HEK293 (cell line): Measurements from ENCODE around the gene EFCAB11.

Experiments used
- CTCF ChIA-PET: fragments of 350-600 bp; formaldehyde crosslinking; extraction: SDS; loops from one replicate; lab custom pipeline; 2021; ENCODE audit warnings: antibody characterized with exemption; lab: Yijun Ruan, JAX
- POLR2A ChIA-PET: fragments of 300-600 bp; formaldehyde crosslinking; extraction: SDS; loops from one replicate; lab custom pipeline; 2020; ENCODE audit warnings: antibody characterized with exemption, inconsistent platforms; lab: Yijun Ruan, JAX
- H3K27ac ChIP-seq: fragments of 200-500 bp; sonication (Bioruptor generic); 2 replicates; pipeline ENCODE4 v1.5.1; 2014; ENCODE audit warnings: low read depth, low read length, control low read depth, inconsistent platforms; ENCODE audit errors: extremely low read depth
- H3K36me3 ChIP-seq, 2 experiments: fragments of 200-500 bp in 1 of 2; sonication (Bioruptor generic) in 1 of 2; 1 replicate in 1 of 2; 2 replicates in 1 of 2; pipeline ENCODE4 v1.5.1; 2014 to 2017; ENCODE audit warnings: inconsistent platforms in 2 of 2, low read length in 2 of 2; ENCODE audit not compliant: control insufficient read depth in 2 of 2, insufficient read depth in 1 of 2
- H3K4me1 ChIP-seq: fragments of 200-500 bp; sonication (Bioruptor generic); 2 replicates; pipeline ENCODE4 v1.5.1; 2014; ENCODE audit warnings: mild to moderate bottlenecking, low read length, inconsistent platforms; ENCODE audit not compliant: control insufficient read depth, insufficient read depth
- H3K4me3 ChIP-seq: 2 replicates; pipeline ENCODE4 v1.5.1; 2011; ENCODE audit warnings: low read depth, mild to moderate bottlenecking, control low read depth, low read length, moderate library complexity
- H3K9me3 ChIP-seq: fragments of 200-500 bp; sonication (Bioruptor generic); 2 replicates; pipeline ENCODE4 v1.5.1; 2014; ENCODE audit warnings: low read depth, low read length, inconsistent platforms; ENCODE audit not compliant: control insufficient read depth, insufficient read depth
- MYNN ChIP-seq: fragments of 450-650 bp; formaldehyde crosslinking; IDR thresholded peaks from 2 replicates; pipeline ENCODE4 v1.5.1; 2016; ENCODE audit warnings: missing biosample characterization, missing genetic modification characterization, borderline replicate concordance
- PRDM2 ChIP-seq: fragments of 450-650 bp; formaldehyde crosslinking; IDR thresholded peaks from 2 replicates; pipeline ENCODE4 v1.5.1; 2016; ENCODE audit warnings: missing biosample characterization, missing genetic modification characterization, borderline replicate concordance
- REST ChIP-seq: fragments of 450-650 bp; formaldehyde crosslinking; IDR thresholded peaks from 2 replicates; pipeline ENCODE4 v1.5.1; 2016; ENCODE audit warnings: missing biosample characterization, missing genetic modification characterization
- WT1 ChIP-seq: fragments of 450-650 bp; formaldehyde crosslinking; IDR thresholded peaks from 2 replicates; pipeline ENCODE4 v1.5.1; 2016; ENCODE audit warnings: missing biosample characterization, missing genetic modification characterization
- YY2 ChIP-seq: fragments of 450-650 bp; formaldehyde crosslinking; IDR thresholded peaks from 2 replicates; pipeline ENCODE4 v1.5.1; 2016; ENCODE audit warnings: missing biosample characterization, missing genetic modification characterization
- ZFHX2 ChIP-seq: fragments of 450-650 bp; formaldehyde crosslinking; conservative IDR thresholded peaks from 2 replicates; pipeline ENCODE4 v1.5.1; 2016; ENCODE audit warnings: missing biosample characterization, missing genetic modification characterization
- ZNF10 ChIP-seq: fragments of 450-650 bp; formaldehyde crosslinking; IDR thresholded peaks from 2 replicates; pipeline ENCODE4 v1.5.1; 2017; ENCODE audit warnings: missing biosample characterization, missing genetic modification characterization
- ZNF223 ChIP-seq: fragments of 450-650 bp; formaldehyde crosslinking; IDR thresholded peaks from 2 replicates; pipeline ENCODE4 v1.5.1; 2016; ENCODE audit warnings: missing biosample characterization, missing genetic modification characterization
- ZNF544 ChIP-seq: fragments of 450-650 bp; formaldehyde crosslinking; IDR thresholded peaks from 2 replicates; pipeline ENCODE4 v1.5.0; 2017; ENCODE audit warnings: missing biosample characterization, missing genetic modification characterization
- ZNF654 ChIP-seq: fragments of 450-650 bp; formaldehyde crosslinking; IDR thresholded peaks from 2 replicates; pipeline ENCODE4 v1.5.1; 2016; ENCODE audit warnings: low read depth, missing biosample characterization, missing genetic modification characterization
- ZNF777 ChIP-seq: fragments of 450-650 bp; formaldehyde crosslinking; IDR thresholded peaks from 2 replicates; pipeline ENCODE4 v1.5.1; 2017; ENCODE audit warnings: missing biosample characterization, missing genetic modification characterization, borderline replicate concordance
- ZSCAN16 ChIP-seq: fragments of 450-650 bp; formaldehyde crosslinking; IDR thresholded peaks from 2 replicates; pipeline ENCODE4 v1.5.1; 2016; ENCODE audit warnings: missing biosample characterization, missing genetic modification characterization
- TF ChIP-seq, protein P1 (sequence below): fragments of 450-650 bp; formaldehyde crosslinking; IDR thresholded peaks from 2 replicates; pipeline ENCODE4 v1.5.1; 2017; ENCODE audit warnings: missing biosample characterization, missing genetic modification characterization

The EFCAB11 gene

GRCh38 chr14:89855961-89856656, 98.4 kb downstream of the EFCAB11 start:
- Histone ChIP-seq H3K4me3 (no peak overlapping the region), H3K27ac (no peak overlapping the region; the same call in 1 of the 2 replicates), H3K4me1 (peaks cover 18% of the 10 kb centered on the region), H3K9me3 (no peaks in the 10 kb centered on the region), H3K36me3 (no peaks in the 10 kb centered on the region)
- ChIA-PET POLR2A (no interaction called here), CTCF (no interaction called here)
- TF ChIP-seq ZNF223 (tag by site-specific recombination) (no peak), ZFHX2 (peak; percentile 50)

DNA sequence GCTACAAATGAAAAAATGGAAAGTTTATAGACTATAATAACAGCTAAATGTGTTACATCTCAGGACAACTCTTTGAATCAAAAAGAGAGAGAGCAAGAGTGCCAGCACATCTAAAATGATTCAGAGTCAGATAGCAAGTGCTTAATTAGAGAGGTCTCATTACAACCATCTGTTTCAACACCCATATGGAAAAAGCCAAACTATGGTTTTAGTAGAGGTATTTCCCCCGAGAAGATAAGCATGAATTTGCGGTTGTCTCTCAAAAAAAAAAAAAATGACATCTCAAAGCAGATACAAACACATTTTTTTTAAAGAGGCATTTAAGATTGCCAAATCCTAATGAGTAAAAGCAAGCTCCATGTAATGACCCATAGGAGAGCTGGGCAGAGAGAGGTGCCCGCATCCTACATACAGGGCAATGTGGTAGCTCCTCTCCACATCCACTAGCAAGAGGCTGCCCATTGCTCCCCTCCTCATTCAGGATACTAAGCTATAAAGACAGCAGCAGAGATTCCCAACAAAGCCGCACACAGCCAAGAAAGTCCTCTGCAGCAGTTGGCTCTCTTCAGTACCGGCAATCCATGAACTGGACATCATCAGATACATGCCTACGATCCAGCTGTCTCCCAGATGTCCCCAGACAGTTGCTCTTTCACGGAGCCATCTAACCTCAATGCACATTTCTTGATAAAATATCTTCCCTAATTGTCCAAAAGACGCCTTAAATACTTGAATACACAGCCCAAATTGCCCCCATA, 100.4 kb downstream of the EFCAB11 start:
- Histone ChIP-seq H3K36me3 (no peaks in the 10 kb centered on the region), H3K9me3 (no peaks in the 10 kb centered on the region), H3K4me1 (peaks cover 21% of the 10 kb centered on the region), H3K4me3 (no peak overlapping the region), H3K27ac (no peak overlapping the region)
- CTCF ChIA-PET = interaction anchor here (0.6 kb wide), 1 partner anchor 38 kb away, joined by 4 read pairs; no protein-coding TSS in a partner anchor
- POLR2A ChIA-PET = no interaction called here
- TF ChIP-seq ZNF10 (no peak), PRDM2 (tag by site-specific recombination) (no peak), ZNF654 (tag by site-specific recombination) (no peak), YY2 (tag by site-specific recombination) (no peak), MYNN (tag by site-specific recombination) (no peak), ZNF544 (no peak), ZNF777 (tag by site-specific recombination) (no peak), WT1 (no peak), ZSCAN16 (tag by site-specific recombination) (no peak), REST (tag by site-specific recombination) (no peak)
- TF ChIP-seq, protein P1, sequence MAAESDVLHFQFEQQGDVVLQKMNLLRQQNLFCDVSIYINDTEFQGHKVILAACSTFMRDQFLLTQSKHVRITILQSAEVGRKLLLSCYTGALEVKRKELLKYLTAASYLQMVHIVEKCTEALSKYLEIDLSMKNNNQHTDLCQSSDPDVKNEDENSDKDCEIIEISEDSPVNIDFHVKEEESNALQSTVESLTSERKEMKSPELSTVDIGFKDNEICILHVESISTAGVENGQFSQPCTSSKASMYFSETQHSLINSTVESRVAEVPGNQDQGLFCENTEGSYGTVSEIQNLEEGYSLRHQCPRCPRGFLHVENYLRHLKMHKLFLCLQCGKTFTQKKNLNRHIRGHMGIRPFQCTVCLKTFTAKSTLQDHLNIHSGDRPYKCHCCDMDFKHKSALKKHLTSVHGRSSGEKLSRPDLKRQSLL (tag by site-specific recombination) = no peak
